ENCODE measurements around the gene CCNC.
"Not testable (repeated sequence)": the region's sequence is repeated elsewhere in the genome, so short reads cannot be mapped to it uniquely, and the experiment has no call there.

The CCNC gene

GRCh38 chr6:99602520-99603420, 34.3 kb upstream of the CCNC start:
- DNase-seq (ENCODE audit: low read depth) = no peak

- not testable (repeated sequence) for DNase-seq (ENCODE audit: low read depth)
Measured at GRCh38 chr6:99594696-99595095, 26.2 kb upstream of the CCNC start.

GRCh38 chr6:99592900-99593299, 24.4 kb upstream of the CCNC start:
- no peak for DNase-seq (ENCODE audit: low read depth)

GRCh38 chr6:99591673-99592364, 23.4 kb upstream of the CCNC start:
- no peak for DNase-seq (ENCODE audit: low read depth)

GRCh38 chr6:99590728-99591672, 22.5 kb upstream of the CCNC start:
- no peak for DNase-seq (ENCODE audit: low read depth)

GRCh38 chr6:99589907-99590493, 21.5 kb upstream of the CCNC start:
- no peak for DNase-seq (ENCODE audit: low read depth)

- DNase-seq (ENCODE audit: low read depth) = no peak
Measured at GRCh38 chr6:99589290-99589672, 20.8 kb upstream of the CCNC start.

- DNase-seq (ENCODE audit: low read depth) = peak; percentile 67
Measured at GRCh38 chr6:99588618-99589289, 20.3 kb upstream of the CCNC start.

- no peak for DNase-seq (ENCODE audit: low read depth)
Measured at GRCh38 chr6:99587792-99588191, 19.3 kb upstream of the CCNC start.

- DNase-seq (ENCODE audit: low read depth) = no peak
Measured at GRCh38 chr6:99579781-99580180, 11.3 kb upstream of the CCNC start.

GRCh38 chr6:99575544-99576227, 7.2 kb upstream of the CCNC start:
- no peak for DNase-seq (ENCODE audit: low read depth)

GRCh38 chr6:99573980-99574617, 5.6 kb upstream of the CCNC start:
- DNase-seq (ENCODE audit: low read depth) = no peak

- DNase-seq (ENCODE audit: low read depth) = no peak
Measured at GRCh38 chr6:99563056-99563723, 5.3 kb downstream of the CCNC start.

GRCh38 chr6:99560668-99561067, 7.8 kb downstream of the CCNC start:
- no peak for DNase-seq (ENCODE audit: low read depth)

- no peak for DNase-seq (ENCODE audit: low read depth)
Measured at GRCh38 chr6:99559057-99559456, 9.4 kb downstream of the CCNC start.

GRCh38 chr6:99553888-99554287, 14.6 kb downstream of the CCNC start:
- no peak for DNase-seq (ENCODE audit: low read depth)

- no peak for DNase-seq (ENCODE audit: low read depth)
Measured at GRCh38 chr6:99550046-99550748, 18.3 kb downstream of the CCNC start.

- no peak for DNase-seq (ENCODE audit: low read depth)
Measured at GRCh38 chr6:99548706-99549105, 19.8 kb downstream of the CCNC start.

- DNase-seq (ENCODE audit: low read depth) = no peak
Measured at GRCh38 chr6:99547526-99547925, 20.9 kb downstream of the CCNC start.
